GM12892 (cell line): Measurements from ENCODE around the gene LYSET.
"Not testable (repeated sequence)": the region's sequence is repeated elsewhere in the genome, so short reads cannot be mapped to it uniquely, and the experiment has no call there.

ENCODE experiments used
- DNase-seq: peaks from one replicate; pipeline ENCODE4 v3.0.0; 2011; ENCODE audit not compliant: insufficient read length
- FAIRE-seq: peaks from 2 replicates; lab custom pipeline; 2011; peaks lifted over from hg19 to GRCh38; lab: Jason Lieb, UNC
- POLR2A ChIP-seq: IDR thresholded peaks from 2 replicates; pipeline ENCODE4 v1.6.1; 2011; ENCODE audit warnings: low read depth, low read length, control low read depth
- POLR2AphosphoS5 ChIP-seq: IDR thresholded peaks from 2 replicates; pipeline ENCODE4 v1.6.1; 2011; ENCODE audit warnings: low read depth, low read length, control low read depth
- TAF1 ChIP-seq: IDR thresholded peaks from 2 replicates; pipeline ENCODE4 v1.6.1; 2011; ENCODE audit warnings: low read depth, mild to moderate bottlenecking, control low read depth, low read length, borderline replicate concordance

Gene LYSET

DNA sequence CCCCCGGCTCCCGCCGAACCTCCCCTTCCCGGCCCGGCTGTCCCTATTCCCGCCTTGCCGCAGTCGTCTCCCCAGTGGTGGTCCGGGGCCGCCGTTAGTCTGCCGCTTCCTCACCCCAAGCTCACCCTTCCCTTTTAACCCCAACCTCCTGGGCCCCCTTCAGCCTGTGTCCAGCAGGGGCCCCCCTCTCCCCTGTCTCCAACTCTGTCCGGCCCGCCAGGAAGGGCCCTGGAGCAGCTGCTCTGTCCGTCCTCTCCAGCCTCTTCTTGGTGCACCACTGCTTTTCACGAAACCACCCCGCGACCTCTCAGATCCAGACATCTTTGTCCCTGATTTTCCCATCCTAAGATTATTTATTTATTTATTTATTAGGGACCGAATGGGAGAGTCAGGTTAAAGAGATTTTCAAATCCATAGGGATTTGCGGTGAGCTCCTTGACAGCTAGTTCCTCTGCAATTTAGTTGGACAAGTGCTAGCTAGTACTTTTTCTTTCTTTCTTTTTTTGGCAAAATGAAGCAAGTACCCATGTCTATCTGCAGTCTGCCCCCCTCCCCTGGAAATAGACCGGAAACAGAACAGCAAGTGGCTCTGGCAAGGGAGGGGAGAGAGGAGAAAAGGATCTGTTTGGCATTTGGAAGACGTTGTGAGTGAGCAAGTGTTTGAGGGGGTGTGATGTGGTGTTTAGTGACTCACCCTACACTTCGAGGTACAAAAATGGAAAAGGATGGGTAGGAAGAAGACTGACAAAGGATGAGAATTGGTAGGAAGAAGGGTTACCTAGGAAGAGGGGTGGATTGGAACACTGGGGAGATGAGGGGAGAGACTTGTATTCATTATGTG, 22.6 kb downstream of the LYSET start:
- no peak for DNase-seq
- FAIRE-seq = peak; percentile 21
- TF ChIP-seq POLR2A = no peak
- TF ChIP-seq TAF1 = no peak
- no peak for TF ChIP-seq POLR2AphosphoS5

DNA sequence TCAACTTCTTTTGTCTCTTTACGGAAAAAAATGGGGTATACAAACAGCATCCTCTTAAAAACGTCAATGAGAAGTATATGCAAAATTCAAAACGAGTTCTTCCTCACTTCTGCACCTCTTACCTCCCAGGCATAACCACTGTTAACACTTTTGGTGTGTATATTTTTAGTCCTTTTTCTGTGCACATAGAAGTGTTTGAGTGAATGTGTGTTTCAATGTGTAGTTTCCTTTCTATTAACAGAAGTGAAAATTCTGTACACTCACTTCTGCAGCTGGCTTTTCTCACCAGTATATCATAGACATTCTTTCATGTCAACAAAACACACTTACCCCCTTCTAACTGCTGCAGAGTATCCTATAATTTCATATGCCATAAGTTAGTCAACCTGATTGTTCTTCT, 27.3 kb downstream of the LYSET start:
- peak; percentile 62 for FAIRE-seq
- TF ChIP-seq TAF1 = no peak
- no peak for TF ChIP-seq POLR2AphosphoS5
- TF ChIP-seq POLR2A = no peak
- DNase-seq = no peak

DNA sequence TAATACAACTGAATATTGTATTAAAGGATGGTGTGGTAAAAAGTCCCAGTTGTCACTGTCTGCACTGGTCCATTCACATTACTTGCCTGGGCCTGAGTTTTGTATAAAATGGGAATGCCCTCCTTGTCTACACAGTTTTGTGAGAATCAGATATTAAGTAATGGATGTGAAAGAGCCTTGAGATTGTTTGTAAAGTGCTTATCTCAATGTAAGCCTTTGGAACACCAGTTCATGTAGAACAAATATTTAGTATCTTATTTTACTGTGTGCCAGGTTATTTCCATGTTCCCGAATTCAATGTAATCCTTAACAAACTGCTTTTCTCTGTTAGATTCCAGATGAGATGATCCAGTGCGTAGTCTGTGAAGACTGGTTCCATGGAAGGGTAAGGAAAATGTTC, 29.5 kb downstream of the LYSET start:
- FAIRE-seq (no peak), DNase-seq (no peak)
- TF ChIP-seq POLR2AphosphoS5 (no peak), TAF1 (no peak)

- no peak for TF ChIP-seq POLR2AphosphoS5
- TF ChIP-seq POLR2A = no peak
- no peak for TF ChIP-seq TAF1
- FAIRE-seq = peak; percentile 65
- no peak for DNase-seq
These were observed 34.1 kb downstream of the LYSET start for GRCh38 chr14:93219103-93219726.

GRCh38 chr14:93220509-93220908, 35.4 kb downstream of the LYSET start:
- no peak for DNase-seq
- FAIRE-seq = no peak
- TF ChIP-seq POLR2A = no peak
- TF ChIP-seq POLR2AphosphoS5 = no peak
- TF ChIP-seq TAF1 = no peak

DNA sequence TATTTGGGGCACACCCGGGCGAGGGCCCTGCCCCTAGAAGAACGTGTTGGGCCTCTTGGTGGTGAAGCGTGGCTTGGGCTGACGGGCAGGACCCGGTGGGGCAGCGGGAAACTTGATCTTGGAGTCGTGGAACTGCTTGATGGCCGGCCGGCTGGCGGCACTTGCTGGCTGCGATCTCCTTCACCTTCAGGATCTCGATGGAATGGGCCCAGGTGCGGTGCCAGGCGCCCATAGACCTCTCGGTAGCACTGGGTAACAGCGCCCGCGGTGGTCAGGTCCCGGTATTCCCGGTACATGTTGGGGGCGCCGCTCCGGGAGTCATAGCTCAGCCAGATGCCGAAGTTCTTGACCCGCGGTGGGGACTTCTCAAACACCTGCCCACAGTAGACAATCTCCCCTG, 38.4 kb downstream of the LYSET start:
- DNase-seq = no peak
- TF ChIP-seq POLR2A (no peak), TAF1 (no peak), POLR2AphosphoS5 (no peak)
- FAIRE-seq = no peak

DNA sequence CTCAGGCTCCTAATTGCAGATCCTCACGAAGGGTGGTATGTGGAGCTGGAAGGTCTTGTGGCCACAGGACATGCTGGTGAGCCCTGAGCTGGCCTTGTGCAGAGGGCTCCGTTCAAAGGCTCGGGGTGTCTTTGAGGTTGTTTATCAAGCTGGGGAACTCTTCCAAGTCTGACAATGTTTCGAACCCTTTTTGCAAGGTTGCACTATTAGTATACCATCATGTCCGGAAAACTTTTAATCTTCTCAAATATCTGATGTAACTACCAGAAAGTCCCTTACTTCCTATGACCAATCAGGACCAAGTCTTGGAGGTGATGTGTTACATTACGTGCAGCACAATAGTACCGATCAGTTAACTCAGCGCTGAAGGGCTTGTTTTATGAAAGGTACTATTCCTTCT, 43.4 kb downstream of the LYSET start:
- no peak for DNase-seq
- FAIRE-seq = no peak
- TF ChIP-seq POLR2AphosphoS5 = no peak
- no peak for TF ChIP-seq TAF1
- no peak for TF ChIP-seq POLR2A

DNA sequence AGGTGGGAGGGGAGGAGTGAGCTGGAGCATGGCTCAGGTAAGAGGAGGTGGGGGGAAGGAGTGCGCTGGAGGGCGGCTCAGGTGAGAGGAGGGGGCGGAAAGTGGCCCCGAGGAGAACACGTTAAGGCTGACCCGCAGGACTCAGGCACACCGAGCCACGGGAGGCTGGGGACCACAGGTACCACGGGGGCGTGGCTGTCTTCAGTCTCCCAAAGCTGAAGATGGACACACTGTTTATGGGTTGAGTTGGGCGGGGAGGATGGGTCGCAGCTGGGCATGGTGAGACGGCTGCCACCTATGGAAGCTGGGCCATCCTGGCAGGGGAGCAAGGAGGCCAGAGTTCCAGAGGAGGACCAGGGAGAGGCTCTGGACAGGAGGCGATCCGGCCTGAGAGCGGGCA, 45.4 kb downstream of the LYSET start:
- FAIRE-seq (no peak), DNase-seq (no peak)
- no peak for TF ChIP-seq POLR2AphosphoS5
- TF ChIP-seq POLR2A = no peak

GRCh38 chr14:93231129-93231979, 46.2 kb downstream of the LYSET start:
- TF ChIP-seq TAF1 (no peak), POLR2AphosphoS5 (no peak), POLR2A (no peak)
- FAIRE-seq = no peak
- no peak for DNase-seq

DNA sequence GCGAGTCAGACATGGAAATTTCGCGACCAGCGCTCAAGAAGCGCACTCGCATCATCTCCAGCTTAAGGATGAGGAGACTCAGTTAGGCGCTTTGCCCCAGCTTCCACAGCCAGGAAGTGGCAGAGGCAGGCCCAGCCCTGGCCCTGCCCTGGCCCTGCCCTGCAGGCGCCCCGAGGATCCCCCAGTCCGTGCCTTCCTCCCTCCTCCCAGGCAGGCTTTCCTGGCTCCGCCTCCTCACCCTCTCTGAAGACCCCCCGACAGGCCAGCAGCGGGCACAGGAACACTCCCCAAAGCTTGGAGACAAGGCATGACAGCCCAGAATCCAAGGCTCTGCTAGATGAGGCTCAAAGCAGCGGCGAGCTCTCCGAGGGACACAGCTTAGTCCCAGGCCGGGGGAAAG, 47.0 kb downstream of the LYSET start:
- DNase-seq = no peak
- no peak for TF ChIP-seq TAF1
- no peak for TF ChIP-seq POLR2AphosphoS5
- TF ChIP-seq POLR2A = no peak
- FAIRE-seq = no peak

DNA sequence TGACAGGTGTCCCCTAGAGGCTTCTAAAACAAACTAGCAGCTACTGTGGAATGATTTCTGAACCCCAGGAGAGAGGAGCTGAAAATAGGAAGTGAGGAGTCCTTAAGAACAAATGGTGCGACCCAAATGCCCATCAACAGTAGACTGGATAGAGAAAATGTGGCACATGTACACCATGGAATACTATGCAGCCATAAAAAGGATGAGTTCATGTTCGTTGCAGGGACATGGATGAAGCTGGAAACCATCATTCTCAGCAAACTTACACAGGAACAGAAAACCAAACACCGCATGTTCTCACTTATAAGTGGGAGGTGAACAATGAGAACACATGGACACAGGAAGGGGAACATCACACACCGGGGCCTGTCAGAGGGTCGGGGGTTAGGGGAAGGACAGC, 48.0 kb downstream of the LYSET start:
- not testable (repeated sequence) for FAIRE-seq, DNase-seq
